NB4 (cell line): Measurements from ENCODE around the gene CTNNA2.
"Not testable (repeated sequence)": the region's sequence is repeated elsewhere in the genome, so short reads cannot be mapped to it uniquely, and the experiment has no call there.

ENCODE experiments used
- MYC ChIP-seq: IDR thresholded peaks from 2 replicates; pipeline ENCODE4 v1.6.1; 2011; ENCODE audit warnings: low read depth, low read length
- POLR2A ChIP-seq: IDR thresholded peaks from 2 replicates; pipeline ENCODE4 v1.6.1; 2011; ENCODE audit warnings: mild to moderate bottlenecking; ENCODE audit not compliant: insufficient read length; ENCODE audit errors: extremely low read depth
- TF ChIP-seq, protein P1 (sequence below): IDR thresholded peaks from one replicate; pipeline ENCODE4 v1.5.1; 2012; ENCODE audit warnings: low read depth, low read length
- TF ChIP-seq, protein P2 (sequence below): IDR thresholded peaks from 2 replicates; pipeline ENCODE4 v1.6.1; 2011; ENCODE audit warnings: low read depth, low read length

DNA sequence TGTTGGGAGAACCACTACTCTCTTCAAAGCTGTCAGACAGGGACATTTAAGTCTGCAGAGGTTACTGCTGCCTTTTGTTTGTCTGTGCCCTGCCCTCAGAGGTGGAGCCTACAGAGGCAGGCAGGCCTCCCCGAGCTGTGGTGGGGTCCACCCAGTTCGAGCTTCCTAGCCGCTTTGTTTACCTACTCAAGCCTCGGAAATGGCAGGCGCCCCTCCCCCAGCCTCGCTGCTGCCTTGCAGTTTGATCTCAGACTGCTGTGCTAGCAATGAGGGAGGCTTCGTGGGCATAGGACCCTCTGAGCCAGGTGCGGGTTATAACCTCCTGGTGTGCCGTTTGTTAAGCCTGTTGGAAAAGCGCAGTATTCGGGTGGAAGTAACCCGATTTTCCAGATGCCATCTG lies 585.7 kb downstream of the CTNNA2 start:
- TF ChIP-seq, protein P1, sequence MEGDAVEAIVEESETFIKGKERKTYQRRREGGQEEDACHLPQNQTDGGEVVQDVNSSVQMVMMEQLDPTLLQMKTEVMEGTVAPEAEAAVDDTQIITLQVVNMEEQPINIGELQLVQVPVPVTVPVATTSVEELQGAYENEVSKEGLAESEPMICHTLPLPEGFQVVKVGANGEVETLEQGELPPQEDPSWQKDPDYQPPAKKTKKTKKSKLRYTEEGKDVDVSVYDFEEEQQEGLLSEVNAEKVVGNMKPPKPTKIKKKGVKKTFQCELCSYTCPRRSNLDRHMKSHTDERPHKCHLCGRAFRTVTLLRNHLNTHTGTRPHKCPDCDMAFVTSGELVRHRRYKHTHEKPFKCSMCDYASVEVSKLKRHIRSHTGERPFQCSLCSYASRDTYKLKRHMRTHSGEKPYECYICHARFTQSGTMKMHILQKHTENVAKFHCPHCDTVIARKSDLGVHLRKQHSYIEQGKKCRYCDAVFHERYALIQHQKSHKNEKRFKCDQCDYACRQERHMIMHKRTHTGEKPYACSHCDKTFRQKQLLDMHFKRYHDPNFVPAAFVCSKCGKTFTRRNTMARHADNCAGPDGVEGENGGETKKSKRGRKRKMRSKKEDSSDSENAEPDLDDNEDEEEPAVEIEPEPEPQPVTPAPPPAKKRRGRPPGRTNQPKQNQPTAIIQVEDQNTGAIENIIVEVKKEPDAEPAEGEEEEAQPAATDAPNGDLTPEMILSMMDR, result not testable (repeated sequence)
- TF ChIP-seq, protein P2, sequence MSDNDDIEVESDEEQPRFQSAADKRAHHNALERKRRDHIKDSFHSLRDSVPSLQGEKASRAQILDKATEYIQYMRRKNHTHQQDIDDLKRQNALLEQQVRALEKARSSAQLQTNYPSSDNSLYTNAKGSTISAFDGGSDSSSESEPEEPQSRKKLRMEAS, result not testable (repeated sequence)
- TF ChIP-seq POLR2A, MYC: not testable (repeated sequence)
